Adrenal gland (tissue), 5 donors: ENCODE results near the gene ARHGEF12.

Experiments used
- CTCF ChIP-seq, 6 experiments: fragments of 450-650 bp in 4 of 6; fragments of 200-600 bp in 2 of 6; sonication (generic) in 1 of 6; IDR thresholded peaks; 1 replicate in 5 of 6; 2 replicates in 1 of 6; pipeline versions ENCODE4 v1.5.1 to v1.8.0; 2016 to 2021; ENCODE audit warnings: antibody characterized with exemption in 6 of 6, mild to moderate bottlenecking in 2 of 6, moderate library complexity in 1 of 6
- POLR2A ChIP-seq, 2 donors: fragments of 450-650 bp; IDR thresholded peaks; one replicate each; pipeline ENCODE4 v1.6.1; 2017; ENCODE audit warnings: antibody characterized with exemption in 2 of 2, mild to moderate bottlenecking in 2 of 2, moderate library complexity in 1 of 2
- donor health status: DM: no; HTN: no; CAD: no.

GRCh38 chr11:120521176-120521575 lies 185.0 kb downstream of the ARHGEF12 start:
- TF ChIP-seq CTCF (IDR thresholded peaks at IDR 0.05) (no peak), POLR2A (IDR thresholded peaks at IDR 0.05) (no peak)
